HG02885 (cell line): ENCODE measurements around the gene RGS7.

Experiments
- ATAC-seq: cut with Tn5 transposase; IDR thresholded peaks from one replicate; pipeline ENCODE4 v1.9.1; 2021; ENCODE audit warnings: mild to moderate bottlenecking; ENCODE audit not compliant: unreplicated experiment, poor library complexity

The RGS7 gene

GRCh38 chr1:241356519-241357365 is at the start of gene RGS7:
Gene RGS7, minus strand, starts transcription at chr1:241357205.
- peak; percentile 64 for ATAC-seq

GRCh38 chr1:241406421-241406820 is 49.4 kb upstream of the RGS7 start:
- ATAC-seq: no peak

- ATAC-seq: no peak
Measured at GRCh38 chr1:241401156-241401555, 44.2 kb upstream of the RGS7 start.

- no peak for ATAC-seq
Measured at GRCh38 chr1:241396747-241397681, 40.0 kb upstream of the RGS7 start.

GRCh38 chr1:241391926-241392710 is 35.1 kb upstream of the RGS7 start:
- no peak for ATAC-seq

- no peak for ATAC-seq
Measured at GRCh38 chr1:241390526-241390925, 33.5 kb upstream of the RGS7 start.

GRCh38 chr1:241389400-241389799 is 32.4 kb upstream of the RGS7 start:
- ATAC-seq: no peak

- ATAC-seq: no peak
Measured at GRCh38 chr1:241387216-241387615, 30.2 kb upstream of the RGS7 start.

GRCh38 chr1:241376701-241377100 is 19.7 kb upstream of the RGS7 start:
- no peak for ATAC-seq

- no peak for ATAC-seq
Measured at GRCh38 chr1:241375886-241376285, 18.9 kb upstream of the RGS7 start.

- ATAC-seq: no peak
Measured at GRCh38 chr1:241366196-241366595, 9.2 kb upstream of the RGS7 start.

- no peak for ATAC-seq
Measured at GRCh38 chr1:241362350-241362749, 5.3 kb upstream of the RGS7 start.

GRCh38 chr1:241357366-241358340 is 648 bp upstream of the RGS7 start:
- no peak for ATAC-seq

- ATAC-seq: peak; percentile 4
Measured at GRCh38 chr1:241356187-241356518, 852 bp downstream of the RGS7 start.

- ATAC-seq: no peak
Measured at GRCh38 chr1:241355311-241356010, 1.5 kb downstream of the RGS7 start.

GRCh38 chr1:241352401-241352800 is 4.6 kb downstream of the RGS7 start:
- no peak for ATAC-seq

- no peak for ATAC-seq
Measured at GRCh38 chr1:241351841-241352240, 5.2 kb downstream of the RGS7 start.

GRCh38 chr1:241343956-241344355 is 13.0 kb downstream of the RGS7 start:
- no peak for ATAC-seq

GRCh38 chr1:241336335-241336734 is 20.7 kb downstream of the RGS7 start:
- no peak for ATAC-seq
